Stimulated activated naive CD8-positive, alpha-beta T cell treated with anti-CD3 and anti-CD28 coated beads, Interleukin-15, Interleukin-2, amounts not matched to agents 100 U/mL and 50 U/mL, for 24 hours (primary cell): Measurements from ENCODE around the gene CSTB.

Source experiments
- ATAC-seq: fragments of 150-1000 bp; cut with Tn5 transposase; one replicate; pipeline ENCODE4 v1.10.0; 2021
- DNase-seq: peaks from one replicate; pipeline ENCODE4 v3.0.0; 2021

The CSTB gene

GRCh38 chr21:43767498-43767983 is 8.6 kb downstream of the CSTB start:
- ATAC-seq = no peak
- no peak for DNase-seq

GRCh38 chr21:43766734-43767497 is 9.2 kb downstream of the CSTB start:
- DNase-seq (no peak), ATAC-seq (no peak)

- DNase-seq (no peak), ATAC-seq (no peak)
Measured at GRCh38 chr21:43764576-43765495, 11.3 kb downstream of the CSTB start.

GRCh38 chr21:43763901-43764523 is 12.1 kb downstream of the CSTB start:
- DNase-seq (no peak), ATAC-seq (no peak)

- DNase-seq = no peak
Measured at GRCh38 chr21:43762303-43763128, 13.6 kb downstream of the CSTB start.

GRCh38 chr21:43761886-43762285 is 14.2 kb downstream of the CSTB start:
- DNase-seq (no peak), ATAC-seq (no peak)

More at GRCh38 chr21:43762303-43763128, 13.6 kb downstream of the CSTB start:
- ATAC-seq = no peak

GRCh38 chr21:43760391-43760958 is 15.6 kb downstream of the CSTB start:
- DNase-seq (no peak), ATAC-seq (no peak)

- DNase-seq (no peak), ATAC-seq (no peak)
Measured at GRCh38 chr21:43759651-43760050, 16.5 kb downstream of the CSTB start.

GRCh38 chr21:43758811-43759210 is 17.3 kb downstream of the CSTB start:
- no peak for ATAC-seq
- no peak for DNase-seq

GRCh38 chr21:43758111-43758641 is 17.9 kb downstream of the CSTB start:
- no peak for ATAC-seq
- DNase-seq = no peak

- DNase-seq = no peak
- ATAC-seq = no peak
Measured at GRCh38 chr21:43757601-43758000, 18.5 kb downstream of the CSTB start.

GRCh38 chr21:43755820-43756594 is 20.1 kb downstream of the CSTB start:
- DNase-seq (no peak), ATAC-seq (no peak)

GRCh38 chr21:43754948-43755781 is 20.9 kb downstream of the CSTB start:
- DNase-seq (no peak), ATAC-seq (no peak)

GRCh38 chr21:43753439-43753799 is 22.7 kb downstream of the CSTB start:
- ATAC-seq = no peak
- no peak for DNase-seq

- DNase-seq (no peak), ATAC-seq (no peak)
Measured at GRCh38 chr21:43752758-43753438, 23.2 kb downstream of the CSTB start.

GRCh38 chr21:43751955-43752591 is 24.0 kb downstream of the CSTB start:
- ATAC-seq = no peak

GRCh38 chr21:43750339-43751033 is 25.6 kb downstream of the CSTB start:
- no peak for DNase-seq
- no peak for ATAC-seq

More at GRCh38 chr21:43751955-43752591, 24.0 kb downstream of the CSTB start:
- DNase-seq = no peak
